Measurements from ENCODE around the gene LRCH1.
A peak's percentile ranks its signal among the peaks of the same experiment; 100 is the strongest.

Gene LRCH1

GRCh38 chr13:46639033-46639981 lies 86.3 kb downstream of the LRCH1 start:
- TF ChIP-seq CTCF (IDR thresholded peaks at IDR 0.05; ENCODE audit: insufficient read depth, low read length): no peak
- no peak for TF ChIP-seq REST (IDR thresholded peaks at IDR 0.05; ENCODE audit: insufficient replicate concordance, low read depth)
- TF ChIP-seq POLR2AphosphoS5 (IDR thresholded peaks at IDR 0.05; ENCODE audit: low read depth): no peak
- TF ChIP-seq SPI1 (IDR thresholded peaks at IDR 0.05; ENCODE audit: borderline replicate concordance, low read depth): no peak
- TF ChIP-seq GABPA (IDR thresholded peaks at IDR 0.05; ENCODE audit: low read depth): no peak
- Histone ChIP-seq H3K27me3 (ENCODE audit: insufficient read depth, poor library complexity, severe bottlenecking) (no peaks in the 10 kb centered on the region), H3K4me3 (replicated peaks; ENCODE audit: insufficient read depth, low read length) (no peak overlapping the region), H3K27ac (replicated peaks) (no peak overlapping the region)
- no peak for DNase-seq (ENCODE audit: low read depth in 1 of 2, low spot score in 1 of 2)

- Histone ChIP-seq H3K4me3 (replicated peaks; ENCODE audit: insufficient read depth, low read length) (no peak overlapping the region), H3K27me3 (ENCODE audit: insufficient read depth, poor library complexity, severe bottlenecking) (no peaks in the 10 kb centered on the region), H3K27ac (replicated peaks) (no peak overlapping the region)
- peak; percentile 3 to 22 for DNase-seq (ENCODE audit: low read depth in 1 of 2, low spot score in 1 of 2)
- TF ChIP-seq GABPA (IDR thresholded peaks at IDR 0.05; ENCODE audit: low read depth) (no peak), REST (IDR thresholded peaks at IDR 0.05; ENCODE audit: insufficient replicate concordance, low read depth) (no peak), SPI1 (IDR thresholded peaks at IDR 0.05; ENCODE audit: borderline replicate concordance, low read depth) (no peak), CTCF (IDR thresholded peaks at IDR 0.05; ENCODE audit: insufficient read depth, low read length) (no peak)
Measured at GRCh38 chr13:46640843-46641242, 87.9 kb downstream of the LRCH1 start.

GRCh38 chr13:46641274-46642081 lies 88.5 kb downstream of the LRCH1 start:
- Histone ChIP-seq H3K27ac (replicated peaks) (no peak overlapping the region), H3K27me3 (ENCODE audit: insufficient read depth, poor library complexity, severe bottlenecking) (no peaks in the 10 kb centered on the region), H3K4me3 (replicated peaks; ENCODE audit: insufficient read depth, low read length) (no peak overlapping the region)
- DNase-seq (ENCODE audit: low read depth in 1 of 2, low spot score in 1 of 2): no peak
- TF ChIP-seq SPI1 (IDR thresholded peaks at IDR 0.05; ENCODE audit: borderline replicate concordance, low read depth) (no peak), POLR2AphosphoS5 (IDR thresholded peaks at IDR 0.05; ENCODE audit: low read depth) (no peak), CTCF (IDR thresholded peaks at IDR 0.05; ENCODE audit: insufficient read depth, low read length) (no peak), GABPA (IDR thresholded peaks at IDR 0.05; ENCODE audit: low read depth) (no peak), REST (IDR thresholded peaks at IDR 0.05; ENCODE audit: insufficient replicate concordance, low read depth) (no peak)

Data from HL-60 (cell line).